Osteoblast (primary cell): ENCODE results near the gene SLC22A5. TPM values are rescaled to one million over a fixed set of nuclear protein-coding genes. Genes with fewer than 3 reads are reported as not detected.
A peak's percentile ranks its signal among the peaks of the same experiment; 100 is the strongest.

Experiments used
- DNase-seq: peaks from one replicate; pipeline ENCODE4 v3.0.0; 2011; ENCODE audit warnings: low spot score, mixed read lengths; ENCODE audit not compliant: insufficient read length; ENCODE audit errors: missing footprints
- H2AFZ ChIP-seq: 2 replicates; pipeline ENCODE4 v1.6.0; 2011; ENCODE audit warnings: mild to moderate bottlenecking, low read length
- H3K27ac ChIP-seq: 2 replicates; pipeline ENCODE4 v1.5.1; 2011; ENCODE audit warnings: mild to moderate bottlenecking, low read depth, low read length, moderate library complexity
- H3K27me3 ChIP-seq: 2 replicates; pipeline ENCODE4 v1.6.0; 2012; ENCODE audit warnings: mild to moderate bottlenecking, control low read depth, inconsistent platforms, low read length, moderate library complexity; ENCODE audit not compliant: insufficient read depth
- H3K36me3 ChIP-seq: 2 replicates; pipeline ENCODE4 v1.5.1; 2011; ENCODE audit warnings: mild to moderate bottlenecking, low read length, control low read depth, moderate library complexity; ENCODE audit not compliant: insufficient read depth
- H3K4me1 ChIP-seq: 2 replicates; pipeline ENCODE4 v1.5.1; 2011; ENCODE audit warnings: mild to moderate bottlenecking, low read length, control low read depth, moderate library complexity; ENCODE audit not compliant: insufficient read depth
- H3K4me2 ChIP-seq: 2 replicates; pipeline ENCODE4 v1.6.0; 2011; ENCODE audit warnings: mild to moderate bottlenecking, low read length; ENCODE audit not compliant: insufficient read depth
- H3K4me3 ChIP-seq: fragments of 200-600 bp; sonication (generic); 3 replicates; pipeline ENCODE4 v1.5.1; 2012; ENCODE audit warnings: mild to moderate bottlenecking, low read length, inconsistent platforms; ENCODE audit not compliant: insufficient read depth
- H3K79me2 ChIP-seq: 2 replicates; pipeline ENCODE4 v1.6.0; 2012; ENCODE audit warnings: mild to moderate bottlenecking, low read length, control low read depth, inconsistent platforms; ENCODE audit not compliant: insufficient read depth
- H3K9me3 ChIP-seq: 2 replicates; pipeline ENCODE4 v1.5.1; 2011; ENCODE audit warnings: low read depth, low read length, control low read depth
- H4K20me1 ChIP-seq: 2 replicates; pipeline ENCODE4 v1.6.0; 2012; ENCODE audit warnings: mild to moderate bottlenecking, low read length, control low read depth; ENCODE audit not compliant: insufficient read depth
- CTCF ChIP-seq: IDR thresholded peaks from 2 replicates; pipeline ENCODE4 v1.5.1; 2011; ENCODE audit warnings: mild to moderate bottlenecking, low read depth, low read length, moderate library complexity; ENCODE audit errors: extremely low read depth
- total RNA-seq: library from RNA; depleted of rRNA; stranded (reverse); fragments of >200 nt; gene quantifications from 2 replicates; pipeline ENCODE4 v1.2.3, GENCODE V29; 2012

The SLC22A5 gene
- total RNA-seq, 1 donor: 5.4 TPM

DNA sequence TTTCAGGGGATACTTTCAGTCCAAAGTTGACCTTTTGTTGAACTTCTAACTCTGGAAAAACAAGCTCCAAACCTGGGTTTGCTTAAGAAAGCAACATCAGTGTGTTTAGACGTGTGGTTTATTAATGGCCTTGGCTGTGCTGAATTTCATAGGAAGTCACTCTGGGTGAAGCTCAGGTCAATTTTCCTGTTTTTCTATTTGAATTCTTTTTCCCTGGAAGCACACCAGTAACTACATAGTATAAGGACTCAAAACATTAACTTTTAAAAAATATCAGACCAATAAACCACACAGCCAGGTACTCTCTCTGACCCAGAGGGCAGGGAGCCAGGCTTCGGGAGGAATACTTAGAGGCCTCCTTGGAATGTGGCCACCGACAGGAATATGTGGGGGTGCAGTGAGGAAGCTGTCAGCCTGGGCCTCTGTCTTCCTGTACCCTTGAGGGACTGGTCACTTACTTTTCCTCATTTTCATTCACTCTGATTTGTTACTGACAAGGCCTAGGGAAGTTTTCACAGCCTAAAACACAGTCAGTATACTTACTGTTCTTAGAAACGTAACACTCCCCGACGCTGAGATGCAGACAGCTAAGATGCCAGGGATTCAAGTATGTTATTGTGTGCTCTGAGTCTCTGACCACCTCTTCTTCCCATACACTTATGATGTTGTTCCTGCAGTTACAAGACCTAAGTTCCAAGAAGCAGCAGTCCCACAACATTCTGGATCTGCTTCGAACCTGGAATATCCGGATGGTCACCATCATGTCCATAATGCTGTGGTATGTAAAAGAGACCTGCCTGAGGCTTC is 18.9 kb downstream of the SLC22A5 start:
- H3K9me3 ChIP-seq: no peaks in the 10 kb centered on the region
- peak overlapping the region; percentile 10 for H2AFZ ChIP-seq
- peak overlapping the region; percentile 17 for H3K4me3 ChIP-seq
- H3K27me3 ChIP-seq: no peaks in the 10 kb centered on the region
- H3K27ac ChIP-seq: peak overlapping the region; percentile 96
- H3K79me2 ChIP-seq: no peaks in the 10 kb centered on the region
- no peak for DNase-seq
- H4K20me1 ChIP-seq: no peaks in the 10 kb centered on the region
- H3K4me1 ChIP-seq: peaks cover 47% of the 10 kb centered on the region
- H3K36me3 ChIP-seq: no peaks in the 10 kb centered on the region
- H3K4me2 ChIP-seq: peak overlapping the region; percentile 67
- no peak for TF ChIP-seq CTCF

GRCh38 chr5:132389051-132389331 is 19.5 kb downstream of the SLC22A5 start:
- no peak for TF ChIP-seq CTCF
- peak overlapping the region; percentile 96 for H3K27ac ChIP-seq
- no peaks in the 10 kb centered on the region for H4K20me1 ChIP-seq
- H3K4me3 ChIP-seq: no peak overlapping the region
- no peak for DNase-seq
- no peak overlapping the region for H2AFZ ChIP-seq
- H3K36me3 ChIP-seq: no peaks in the 10 kb centered on the region
- H3K9me3 ChIP-seq: no peaks in the 10 kb centered on the region
- peak overlapping the region; percentile 67 for H3K4me2 ChIP-seq
- H3K4me1 ChIP-seq: peaks cover 47% of the 10 kb centered on the region
- H3K79me2 ChIP-seq: no peaks in the 10 kb centered on the region
- H3K27me3 ChIP-seq: no peaks in the 10 kb centered on the region

DNA sequence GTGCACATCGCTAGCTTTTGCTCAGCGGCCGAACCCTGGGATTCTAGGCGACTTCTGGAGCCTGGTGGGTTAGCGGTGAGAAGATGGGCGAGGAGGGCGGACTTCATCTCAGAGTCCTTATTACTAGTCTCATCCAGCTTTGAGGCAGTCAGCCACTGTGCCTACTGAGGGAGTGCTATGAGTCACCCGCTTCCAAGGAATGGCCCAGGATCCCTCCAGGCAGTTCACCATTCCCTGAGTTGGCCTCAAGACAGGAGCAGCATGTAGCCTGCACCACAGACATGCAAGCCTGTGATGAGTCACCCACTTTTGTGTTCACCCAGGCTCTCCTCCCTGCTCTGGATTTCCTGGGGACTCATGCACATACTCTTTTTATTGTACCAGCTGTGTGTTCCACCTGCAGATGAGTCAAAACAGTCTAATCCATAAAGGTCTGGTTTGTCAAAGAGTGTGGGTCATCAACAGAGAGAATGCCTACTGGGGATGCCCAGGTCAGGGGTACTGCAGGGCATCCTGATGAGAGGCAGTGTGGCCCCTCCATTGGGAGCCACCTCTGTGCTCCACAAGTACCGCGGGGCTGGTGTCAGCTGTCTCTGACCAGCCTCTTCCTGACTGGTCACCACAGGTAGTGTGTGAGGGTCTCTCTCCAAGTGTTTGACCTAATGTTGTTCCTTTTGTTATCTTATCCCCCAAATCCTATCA is 20.2 kb downstream of the SLC22A5 start:
- H4K20me1 ChIP-seq: no peaks in the 10 kb centered on the region
- H3K79me2 ChIP-seq: no peaks in the 10 kb centered on the region
- H3K27ac ChIP-seq: peak overlapping the region; percentile 96
- no peak overlapping the region for H3K4me3 ChIP-seq
- no peaks in the 10 kb centered on the region for H3K9me3 ChIP-seq
- TF ChIP-seq CTCF: no peak
- no peak overlapping the region for H2AFZ ChIP-seq
- H3K4me1 ChIP-seq: peaks cover 47% of the 10 kb centered on the region
- no peaks in the 10 kb centered on the region for H3K36me3 ChIP-seq
- H3K27me3 ChIP-seq: no peaks in the 10 kb centered on the region
- peak; percentile 95 for DNase-seq
- peak overlapping the region; percentile 42 for H3K4me2 ChIP-seq

- no peaks in the 10 kb centered on the region for H3K79me2 ChIP-seq
- no peak for DNase-seq
- H4K20me1 ChIP-seq: no peaks in the 10 kb centered on the region
- H3K4me2 ChIP-seq: no peak overlapping the region
- no peak for TF ChIP-seq CTCF
- H3K27ac ChIP-seq: no peak overlapping the region
- peaks cover 39% of the 10 kb centered on the region for H3K4me1 ChIP-seq
- no peak overlapping the region for H3K4me3 ChIP-seq
- H2AFZ ChIP-seq: no peak overlapping the region
- no peaks in the 10 kb centered on the region for H3K27me3 ChIP-seq
- no peaks in the 10 kb centered on the region for H3K36me3 ChIP-seq
- H3K9me3 ChIP-seq: no peaks in the 10 kb centered on the region
These were observed 21.7 kb downstream of the SLC22A5 start for GRCh38 chr5:132391247-132391646.
